GM04504 (cell line): ENCODE results near the gene GHRHR.

Experiments
- DNase-seq: peaks from one replicate; pipeline ENCODE4 v3.0.0-alpha.2; 2012; ENCODE audit warnings: low read depth

GHRHR gene

DNA sequence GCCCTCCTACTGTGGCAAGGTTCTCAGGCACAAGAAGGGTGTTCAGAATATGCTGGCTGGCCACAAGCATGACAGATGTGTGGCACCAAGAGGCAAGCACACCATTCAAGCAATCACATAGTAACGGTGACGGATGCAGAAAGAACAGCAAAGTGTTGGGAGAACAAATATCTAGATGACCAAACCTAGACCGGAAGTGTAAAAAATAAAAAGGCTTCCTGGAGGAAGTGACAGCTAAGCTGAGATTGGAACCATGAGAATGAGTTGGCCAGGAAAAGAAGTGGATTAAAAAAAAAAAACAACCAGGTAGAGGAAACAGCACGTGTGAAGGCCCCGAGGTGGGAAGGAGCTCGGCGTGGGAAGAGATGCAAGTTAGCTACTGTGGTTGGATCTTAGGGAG, 22.0 kb downstream of the GHRHR start:
- no peak for DNase-seq

DNA sequence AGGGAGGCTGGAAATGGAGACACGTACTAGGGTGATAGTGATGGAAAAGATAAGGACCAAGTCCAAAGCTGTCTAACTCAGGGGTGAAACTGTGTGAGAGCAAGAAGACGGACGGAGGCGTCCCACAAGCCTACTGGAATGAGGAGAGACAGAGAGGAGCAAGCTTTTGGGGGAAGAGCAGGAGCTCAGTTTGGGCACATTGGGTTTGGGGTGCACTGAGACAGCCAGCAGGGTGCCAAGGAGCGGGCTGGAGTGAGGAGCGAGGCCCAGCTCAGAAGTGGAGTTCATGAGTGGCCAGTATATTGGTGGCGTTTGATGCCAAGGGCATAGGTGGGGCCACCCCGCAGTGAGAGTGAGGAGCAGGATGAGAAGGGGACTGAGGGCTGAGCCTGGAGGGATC, 22.6 kb downstream of the GHRHR start:
- no peak for DNase-seq

DNA sequence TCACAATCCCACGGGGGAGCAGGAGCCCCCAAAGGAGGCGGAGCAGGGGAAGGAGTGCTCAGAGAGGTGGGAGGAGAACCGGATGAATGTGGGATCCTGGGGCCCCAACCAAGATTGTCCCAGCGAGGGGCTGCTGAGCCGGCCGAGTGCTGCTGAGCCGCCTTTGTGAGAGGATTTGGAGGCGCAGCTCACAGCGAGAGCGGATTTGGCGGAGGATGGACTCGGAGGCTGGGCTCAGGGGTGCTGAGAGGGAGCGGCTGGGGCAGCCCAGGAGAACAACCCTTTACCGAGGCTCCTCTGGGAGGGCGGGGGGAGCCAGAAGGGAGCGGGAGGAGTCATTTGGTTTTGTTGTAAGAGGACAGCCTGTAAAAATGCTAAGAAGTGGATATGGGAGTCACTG, 23.0 kb downstream of the GHRHR start:
- DNase-seq = no peak

DNA sequence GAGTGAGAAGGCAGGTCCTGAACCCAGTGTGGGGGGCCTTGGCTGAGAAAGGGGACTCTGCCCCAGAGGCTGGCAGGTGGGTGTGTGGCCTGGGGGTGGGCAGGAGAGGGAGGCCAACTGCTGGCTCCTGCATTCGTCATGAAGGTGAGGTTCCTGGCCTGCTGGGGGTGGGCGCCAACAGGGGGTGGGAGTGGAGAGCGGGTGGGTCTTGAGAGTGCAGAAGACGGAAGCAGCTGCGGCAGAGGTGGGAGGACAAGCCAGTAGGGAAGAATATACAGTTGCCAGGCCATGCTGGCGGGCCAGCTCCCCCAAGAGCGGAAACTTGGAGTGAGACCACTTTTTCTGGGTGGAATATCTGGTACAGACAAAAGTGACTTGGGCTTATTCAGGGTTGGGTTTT, 23.4 kb downstream of the GHRHR start:
- DNase-seq = no peak

DNA sequence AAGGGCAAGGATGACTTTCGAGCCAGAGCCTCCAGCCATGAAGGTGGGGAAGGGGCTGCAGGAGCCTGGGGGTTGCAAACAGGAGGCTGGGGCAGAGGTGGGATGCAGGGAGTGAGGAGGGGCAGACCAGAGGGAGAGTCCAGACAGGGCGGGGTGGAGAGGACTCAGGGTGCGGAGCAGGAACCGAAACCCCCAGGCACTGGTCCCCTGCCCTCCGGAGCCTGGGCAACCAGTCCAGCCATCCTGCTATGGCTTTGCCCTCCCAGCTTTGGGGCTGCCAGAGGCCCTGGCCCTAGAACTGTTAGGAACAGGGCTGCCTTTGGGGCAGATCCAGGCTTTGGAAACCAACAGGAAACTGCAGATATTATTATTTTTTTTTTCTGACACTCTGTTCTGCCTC, 24.2 kb downstream of the GHRHR start:
- no peak for DNase-seq

- DNase-seq = no peak
Measured at GRCh38 chr7:30988351-30989005, 24.7 kb downstream of the GHRHR start.

DNA sequence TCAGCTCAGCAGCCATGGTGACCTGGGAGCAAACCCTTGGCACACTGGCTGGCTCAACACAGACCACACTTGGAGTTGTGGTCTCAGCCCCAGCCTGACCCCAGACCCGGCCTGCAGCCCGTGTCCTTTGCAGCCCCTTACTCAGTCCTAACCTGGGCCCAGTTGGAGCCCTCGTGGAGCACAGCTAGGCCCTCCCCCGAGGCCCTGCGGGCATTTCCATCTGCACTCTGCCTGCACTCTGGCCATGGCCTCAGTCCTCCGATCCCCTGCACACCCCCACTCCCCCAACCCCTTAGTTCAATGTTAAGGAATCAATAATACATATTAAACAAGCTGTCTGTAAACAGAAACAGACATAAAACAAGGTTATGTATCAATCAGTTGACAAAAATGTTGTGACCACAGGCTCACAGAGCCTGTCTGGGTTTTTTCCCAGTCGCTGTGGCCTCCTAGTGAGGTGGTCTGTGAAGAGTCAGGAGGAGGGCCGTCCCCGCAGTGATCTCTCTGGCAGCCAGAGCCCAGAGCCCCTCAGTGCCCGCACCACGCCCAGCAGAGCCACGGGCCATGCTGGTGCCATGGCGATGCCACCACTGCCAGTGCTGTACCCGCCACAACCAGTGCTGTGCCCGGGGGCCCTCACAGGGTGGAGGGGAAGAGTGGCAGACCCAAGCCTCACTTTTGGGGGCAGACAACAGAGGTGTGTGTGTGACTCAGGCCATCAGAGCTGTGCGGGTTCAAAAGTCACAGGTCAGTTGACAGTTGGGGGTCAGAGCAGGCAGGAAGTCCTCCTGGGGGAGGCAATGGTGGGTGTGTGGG, 25.5 kb downstream of the GHRHR start:
- DNase-seq = no peak

DNA sequence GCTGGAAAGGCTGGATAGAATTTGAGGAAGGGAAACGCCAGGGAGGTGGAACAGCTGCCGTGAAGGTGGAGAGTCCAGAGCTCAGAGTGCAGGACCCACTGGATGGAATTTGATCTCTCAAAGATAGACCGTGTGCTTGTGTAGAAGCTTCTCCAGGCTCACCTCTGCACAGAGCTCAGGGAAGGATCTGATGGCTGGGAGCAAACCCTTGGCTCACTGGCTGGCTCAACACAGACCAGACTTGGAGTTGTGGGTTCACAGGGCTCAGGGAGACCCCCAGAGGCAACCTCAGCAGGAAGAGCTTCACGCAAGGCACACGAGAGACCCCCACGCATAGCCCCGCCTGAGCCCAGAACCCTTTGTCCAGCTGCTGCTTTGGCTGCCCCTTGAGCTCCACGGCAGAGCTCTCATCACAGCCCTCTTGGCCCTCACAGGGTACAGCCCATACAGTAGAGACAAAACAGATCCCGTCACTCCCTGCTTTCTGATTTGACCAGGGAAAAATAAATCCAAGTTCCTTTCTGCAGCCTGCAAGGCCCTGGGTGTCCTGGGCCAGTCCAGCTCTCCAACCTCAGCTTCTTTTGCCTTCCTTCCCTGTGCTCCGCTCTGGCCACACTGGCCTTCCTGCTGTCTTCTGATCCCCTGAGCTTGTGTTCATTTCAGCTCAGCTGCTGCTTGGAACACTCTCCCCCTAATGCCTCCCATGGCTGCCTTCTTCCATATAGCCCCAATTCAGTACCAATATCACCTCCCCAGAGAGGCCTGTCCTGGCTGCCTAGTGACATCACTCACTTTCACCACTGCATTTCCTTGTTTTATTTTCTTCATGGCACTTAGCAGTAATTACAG, 26.3 kb downstream of the GHRHR start:
- DNase-seq = no peak

DNA sequence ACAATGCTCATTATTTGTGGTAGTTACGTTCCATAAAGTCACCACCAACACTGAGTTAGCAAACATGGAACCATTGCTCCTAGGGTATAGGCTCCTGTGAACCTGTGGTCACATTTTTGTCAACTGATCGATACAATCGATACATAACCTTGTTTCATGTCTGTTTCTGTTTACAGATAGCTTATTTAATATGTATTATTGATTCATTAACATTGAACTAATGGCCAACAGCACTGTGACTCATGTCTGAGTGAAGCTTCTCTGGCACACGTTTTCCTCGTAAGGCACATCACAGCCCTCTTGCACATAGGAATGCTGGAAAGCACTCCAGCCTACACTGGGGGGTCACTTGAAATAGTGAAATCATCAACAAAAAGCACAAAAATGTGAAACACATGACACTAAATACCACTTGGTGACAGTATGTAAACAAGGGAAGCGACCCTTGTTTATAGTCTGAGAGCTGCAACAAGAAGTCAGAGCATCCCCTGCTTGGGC, 27.0 kb downstream of the GHRHR start:
- no peak for DNase-seq

DNA sequence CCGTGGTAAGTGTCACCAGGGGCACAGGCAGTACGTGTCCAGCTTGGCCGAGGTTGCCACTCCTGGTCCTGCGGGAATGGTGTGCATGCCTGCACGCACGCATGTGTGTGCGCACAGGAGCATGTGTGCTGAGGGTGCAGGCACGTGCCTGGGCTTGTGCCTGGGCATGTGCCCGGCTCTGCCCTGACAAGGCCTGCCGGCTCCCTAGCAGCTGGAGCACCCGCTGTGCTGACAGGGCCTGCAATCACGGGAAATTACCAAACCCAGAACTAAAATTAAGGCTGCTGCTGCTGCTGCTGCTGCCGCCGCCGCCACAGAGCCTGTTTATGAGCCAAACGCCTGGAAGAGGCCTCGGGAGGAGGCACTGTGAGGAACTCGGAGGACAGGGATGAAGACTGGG, 28.7 kb downstream of the GHRHR start:
- no peak for DNase-seq

GRCh38 chr7:30994206-30995100, 30.7 kb downstream of the GHRHR start:
- DNase-seq = no peak

DNA sequence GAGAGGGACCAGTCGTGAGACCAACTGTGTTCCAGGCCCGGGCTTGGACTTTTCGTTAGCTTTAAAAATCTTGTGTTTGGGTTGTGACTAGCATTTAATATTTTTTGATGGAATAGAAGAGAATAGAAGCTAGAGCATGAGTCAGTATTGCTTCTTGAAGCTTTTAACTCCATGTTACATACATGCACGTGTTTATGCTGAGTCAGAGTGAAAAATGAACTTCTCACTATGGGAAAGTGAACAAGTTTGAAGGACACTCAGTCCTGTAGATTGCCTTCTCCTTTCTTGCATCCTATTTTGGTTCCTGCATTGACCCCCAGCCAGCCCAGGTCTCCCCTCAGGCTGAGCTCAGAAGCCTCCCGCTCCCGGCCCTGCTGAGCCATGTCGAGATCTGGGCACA, 31.8 kb downstream of the GHRHR start:
- DNase-seq = no peak

GRCh38 chr7:30996256-30996655, 32.5 kb downstream of the GHRHR start:
- DNase-seq = no peak

DNA sequence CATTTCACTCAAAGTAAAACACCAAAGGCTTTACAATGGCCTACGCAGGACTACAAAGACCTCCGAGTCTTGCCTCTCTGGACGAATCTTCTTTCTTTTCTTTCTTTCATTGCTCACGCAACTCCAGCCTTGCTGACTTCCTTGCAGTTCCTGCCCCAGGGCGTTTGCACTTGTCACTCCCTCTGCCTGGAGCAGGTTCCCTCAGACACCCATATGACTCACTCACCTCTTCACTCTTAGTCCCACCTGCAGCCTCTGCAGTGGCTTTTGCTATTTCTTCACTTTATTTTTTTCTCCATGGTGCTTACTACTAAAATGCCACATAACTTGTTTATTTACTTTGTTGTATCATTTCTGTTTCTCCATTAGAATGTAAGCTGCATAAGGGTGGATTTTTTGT, 33.1 kb downstream of the GHRHR start:
- no peak for DNase-seq

DNA sequence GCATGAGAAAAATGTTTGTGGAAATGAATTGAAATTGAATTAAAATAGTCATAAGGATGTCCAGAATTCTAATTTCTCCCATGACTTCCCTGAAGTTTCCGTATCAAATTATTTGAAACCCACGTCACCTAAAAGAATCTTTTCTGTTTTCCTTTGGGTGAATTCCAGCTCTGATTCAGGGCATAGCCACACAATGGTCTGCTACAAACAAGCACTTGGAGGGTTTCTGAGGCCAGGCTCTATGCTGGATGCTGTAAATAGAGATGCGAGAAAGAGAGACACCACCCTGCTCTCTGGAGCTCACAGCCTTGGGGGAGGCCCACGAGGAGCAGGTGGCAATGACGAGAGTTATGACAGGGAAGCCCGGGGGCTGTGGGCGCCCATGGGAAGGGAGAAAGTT, 33.6 kb downstream of the GHRHR start:
- no peak for DNase-seq

DNA sequence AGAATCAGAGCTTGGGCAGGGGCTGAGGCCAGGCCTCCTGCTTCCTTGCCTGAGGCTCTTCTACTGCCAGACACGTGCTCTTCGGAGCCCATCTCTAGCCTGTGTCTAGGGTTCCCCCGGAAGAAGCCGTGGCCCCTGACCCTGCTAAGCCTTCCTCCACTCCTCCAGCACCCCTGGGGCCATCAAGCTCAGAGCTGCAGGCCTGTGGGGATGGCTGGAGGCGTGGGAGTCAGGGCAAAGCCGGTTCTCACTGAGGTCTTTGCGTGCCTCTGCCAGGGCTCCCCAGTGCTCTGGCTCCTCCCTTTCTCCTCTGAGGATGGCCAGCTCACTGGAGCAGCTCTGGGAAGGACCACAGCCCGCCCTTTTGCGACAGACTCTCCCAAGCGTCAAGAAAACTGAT, 34.4 kb downstream of the GHRHR start:
- no peak for DNase-seq

- no peak for DNase-seq
Measured at GRCh38 chr7:31000161-31000693, 36.5 kb downstream of the GHRHR start.

DNA sequence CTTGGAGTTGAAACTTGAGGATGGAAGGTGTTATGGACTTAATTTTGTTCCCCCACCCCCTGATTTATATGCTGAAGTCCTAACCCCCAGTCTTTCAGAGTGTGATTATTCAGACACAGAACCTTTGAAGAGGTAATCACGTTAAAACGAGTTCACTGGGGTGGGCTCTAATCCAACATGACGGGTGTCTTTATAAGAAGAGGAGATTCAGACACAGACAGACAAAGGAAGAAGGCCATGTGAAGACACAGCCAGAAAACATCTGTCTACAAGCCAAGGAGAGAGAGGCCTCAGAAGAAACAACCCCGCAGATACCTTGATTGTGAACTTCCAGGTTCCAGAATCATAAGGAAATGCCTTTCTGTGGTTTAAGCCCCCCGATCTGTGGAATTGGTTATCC, 37.0 kb downstream of the GHRHR start:
- DNase-seq = no peak

- DNase-seq = no peak
Measured at GRCh38 chr7:31002256-31002655, 38.5 kb downstream of the GHRHR start.

GRCh38 chr7:31003097-31003496, 39.3 kb downstream of the GHRHR start:
- no peak for DNase-seq

DNA sequence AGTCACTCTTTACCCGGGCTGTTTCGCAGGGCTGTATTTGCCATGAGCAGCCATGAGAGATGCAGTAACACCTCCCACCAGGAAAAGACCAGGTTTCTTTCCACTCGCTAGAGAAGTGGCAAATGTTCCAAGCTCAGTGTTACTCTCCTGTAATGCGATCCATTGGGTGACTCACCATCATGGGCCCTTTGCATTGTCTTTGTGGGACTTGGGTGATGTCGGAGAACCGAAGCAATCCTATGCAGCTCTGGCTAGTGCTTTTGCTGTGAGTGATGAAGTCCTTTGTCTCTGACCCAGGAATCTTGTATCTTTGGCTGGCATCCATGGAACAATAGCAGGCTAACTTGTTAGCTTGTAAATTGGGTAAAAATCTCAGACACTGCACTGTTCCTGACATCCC, 40.0 kb downstream of the GHRHR start:
- DNase-seq = no peak
